MCF 10A (cell line): Measurements from ENCODE around the gene ZNF225. TPM values are rescaled to one million over a fixed set of nuclear protein-coding genes. Genes with fewer than 3 reads are reported as not detected.

Experiments used
- BruUV-seq: library from RNA; stranded (reverse); fragments of 400-500 nt; replicated peaks from 2 replicates; lab custom pipeline; 2021; lab: Mats Ljungman, UMichigan
- CTCF ChIA-PET: fragments of 300-600 bp; sonication (Branson Sonifier 250); formaldehyde crosslinking; extraction: SDS; loops from one replicate; lab custom pipeline; 2021; ENCODE audit warnings: antibody characterized with exemption, inconsistent platforms; lab: Yijun Ruan, JAX
- POLR2A ChIA-PET: fragments of 300-600, 350-650 bp; sonication (Branson Sonifier 250); formaldehyde crosslinking; extraction: SDS; loops from one replicate; lab custom pipeline; 2020; ENCODE audit warnings: antibody characterized with exemption, inconsistent platforms; lab: Yijun Ruan, JAX
- DNase-seq: peaks from one replicate; pipeline ENCODE4 v3.0.0-alpha.2; 2018; ENCODE audit not compliant: unreplicated experiment
- H3K27ac Mint-ChIP-seq: one replicate; pipeline ENCODE4 v1.8.0; 2022; ENCODE audit warnings: mild to moderate bottlenecking, low read depth, mixed read lengths; ENCODE audit not compliant: unreplicated experiment
- H3K27me3 Mint-ChIP-seq: one replicate; pipeline ENCODE4 v1.8.0; 2022; ENCODE audit warnings: mixed read lengths; ENCODE audit not compliant: insufficient read depth, unreplicated experiment
- H3K36me3 Mint-ChIP-seq: one replicate; pipeline ENCODE4 v1.8.0; 2022; ENCODE audit warnings: mild to moderate bottlenecking, moderate library complexity, mixed read lengths; ENCODE audit not compliant: insufficient read depth, unreplicated experiment
- H3K4me1 Mint-ChIP-seq: one replicate; pipeline ENCODE4 v1.8.0; 2022; ENCODE audit warnings: mixed read lengths; ENCODE audit not compliant: insufficient read depth, unreplicated experiment
- H3K4me3 Mint-ChIP-seq: one replicate; pipeline ENCODE4 v1.8.0; 2022; ENCODE audit warnings: mild to moderate bottlenecking, moderate library complexity, mixed read lengths; ENCODE audit not compliant: unreplicated experiment
- H3K9me3 Mint-ChIP-seq: one replicate; pipeline ENCODE4 v1.8.0; 2022; ENCODE audit warnings: mixed read lengths; ENCODE audit not compliant: unreplicated experiment
- CTCF ChIP-seq: fragments of 200-600 bp; IDR thresholded peaks from one replicate; pipeline ENCODE4 v1.8.0; 2022; ENCODE audit warnings: antibody characterized with exemption, mild to moderate bottlenecking; ENCODE audit not compliant: unreplicated experiment
- intact Hi-C: fragments of 100-400 bp; cut with micrococcal nuclease; formaldehyde crosslinking; loops from 2 replicates; pipeline ENCODE4 v1.14.1; 2022
- total RNA-seq: library from RNA; stranded (reverse); gene quantifications from 2 replicates; pipeline ENCODE4 v1.2.3, GENCODE V29; 2022

Gene ZNF225
- total RNA-seq, 1 experiment from 2014 or later = 3.6 TPM

GRCh38 chr19:44182145-44182544 is 68.9 kb downstream of the ZNF225 start:
- ChIA-PET CTCF (no interaction called here), POLR2A (interaction anchor here (1.3 to 1.9 kb wide), 2 partner anchors 14 to 25 kb away, joined by 4 to 7 read pairs; no protein-coding TSS in a partner anchor)
- intact Hi-C loops = no loop called here
- Mint-ChIP-seq H3K4me1 (no peaks in the 10 kb centered on the region), H3K27me3 (no peaks in the 10 kb centered on the region), H3K36me3 (peaks cover 7% of the 10 kb centered on the region), H3K27ac (no peak overlapping the region), H3K9me3 (peaks cover 21% of the 10 kb centered on the region), H3K4me3 (no peak overlapping the region)
- no peak for TF ChIP-seq CTCF
- BruUV-seq = no TSS peak
- DNase-seq = no peak

Other genes starting within 250 kb of the ZNF225 start
- gene ZNF404, start 229.4 kb upstream of the ZNF225 start, total RNA-seq = 1.2 TPM in 2 replicates
- gene ZNF45, start 178.1 kb upstream of the ZNF225 start, total RNA-seq = 8.1 and 9.9 TPM in 2 replicates
- gene ZNF221, start 162.2 kb upstream of the ZNF225 start, total RNA-seq = 1.2 and 1.8 TPM in 2 replicates
- gene ZNF155, start 129.2 kb upstream of the ZNF225 start, total RNA-seq = 4.2 and 6.7 TPM in 2 replicates
- 2.9 and 4.0 TPM in 2 replicates for gene ZNF230, start 110.4 kb upstream of the ZNF225 start, total RNA-seq
- 3.3 and 4.3 TPM in 2 replicates for gene ZNF222, start 88.0 kb upstream of the ZNF225 start, total RNA-seq
- 0.56 and 0.59 TPM in 2 replicates for gene ZNF223, start 61.4 kb upstream of the ZNF225 start, total RNA-seq
- 2.5 and 3.8 TPM in 2 replicates for gene ZNF284, start 41.2 kb upstream of the ZNF225 start, total RNA-seq
- gene ZNF224, start 19.0 kb upstream of the ZNF225 start, total RNA-seq = 17.8 and 22.7 TPM in 2 replicates
- 9.5 and 9.6 TPM in 2 replicates for gene ZNF234, start 28.2 kb downstream of the ZNF225 start, total RNA-seq
- gene ZNF226, start 51.7 kb downstream of the ZNF225 start, total RNA-seq = 23.4 and 32.5 TPM in 2 replicates
- gene ZNF227, start 99.1 kb downstream of the ZNF225 start, total RNA-seq = 22.6 and 29.0 TPM in 2 replicates
- gene ZNF233, start 146.5 kb downstream of the ZNF225 start, total RNA-seq = 0.10 TPM in 1 of 2 replicates, not detected in the other
- gene ZNF235, start 191.6 kb downstream of the ZNF225 start, total RNA-seq = 2.7 and 3.7 TPM in 2 replicates
- 5.4 and 5.7 TPM in 2 replicates for gene ZNF112, start 243.3 kb downstream of the ZNF225 start, total RNA-seq